HepG2 (cell line): Measurements from ENCODE around the gene MORN1. TPM values are rescaled to one million over a fixed set of nuclear protein-coding genes. Genes with fewer than 3 reads are reported as not detected.

ENCODE experiments used
- AKAP8 ChIP-seq: sonication (generic); formaldehyde crosslinking; IDR thresholded peaks from 2 replicates; pipeline ENCODE4 v1.5.1; 2020; ENCODE audit warnings: mild to moderate bottlenecking, missing genetic modification reagents
- BATF2 ChIP-seq: sonication (generic); formaldehyde crosslinking; IDR thresholded peaks from 2 replicates; pipeline ENCODE4 v1.8.0; 2022; ENCODE audit warnings: mild to moderate bottlenecking, missing genetic modification reagents, moderate library complexity
- DR1 ChIP-seq: sonication (generic); formaldehyde crosslinking; IDR thresholded peaks from 2 replicates; pipeline ENCODE4 v1.8.0; 2021; ENCODE audit warnings: mild to moderate bottlenecking, missing genetic modification reagents, inconsistent platforms
- HES4 ChIP-seq: sonication (generic); formaldehyde crosslinking; IDR thresholded peaks from 2 replicates; pipeline ENCODE4 v1.9.0; 2021; ENCODE audit warnings: mild to moderate bottlenecking, missing genetic modification reagents, borderline replicate concordance
- KDM5B ChIP-seq: sonication (generic); formaldehyde crosslinking; IDR thresholded peaks from 2 replicates; pipeline ENCODE4 v1.4.0; 2020; ENCODE audit warnings: missing genetic modification reagents, mild to moderate bottlenecking, borderline replicate concordance
- MAZ ChIP-seq, 2 experiments: sonication (generic) in 1 of 2; formaldehyde crosslinking in 1 of 2; IDR thresholded peaks; 2 replicates each; pipeline versions ENCODE4 v1.5.0 to v1.6.1; 2012 to 2020; ENCODE audit warnings: low read depth in 2 of 2, mild to moderate bottlenecking in 2 of 2, borderline replicate concordance in 1 of 2, improper control_type of control experiment in 1 of 2, low read length in 1 of 2, missing genetic modification reagents in 1 of 2, moderate library complexity in 1 of 2
- MLX ChIP-seq: IDR thresholded peaks from 2 replicates; pipeline ENCODE4 v1.6.1; 2016
- NCOA2 ChIP-seq: sonication (generic); formaldehyde crosslinking; IDR thresholded peaks from 2 replicates; pipeline ENCODE4 v1.8.0; 2022; ENCODE audit warnings: inconsistent platforms
- NR3C1 ChIP-seq: sonication (generic); formaldehyde crosslinking; IDR thresholded peaks from 2 replicates; pipeline ENCODE4 v1.4.0; 2020; ENCODE audit warnings: missing genetic modification reagents
- ONECUT2 ChIP-seq: sonication (generic); formaldehyde crosslinking; IDR thresholded peaks from 2 replicates; pipeline ENCODE4 v1.4.0; 2020; ENCODE audit warnings: missing genetic modification reagents
- POGZ ChIP-seq: sonication (generic); formaldehyde crosslinking; IDR thresholded peaks from 2 replicates; pipeline ENCODE4 v1.4.0; 2020; ENCODE audit warnings: mild to moderate bottlenecking, missing genetic modification reagents
- RAD21 ChIP-seq: fragments of 450-650 bp; formaldehyde crosslinking; IDR thresholded peaks from 2 replicates; pipeline ENCODE4 v1.5.0; 2020; ENCODE audit warnings: mild to moderate bottlenecking
- RARA ChIP-seq: IDR thresholded peaks from 2 replicates; pipeline ENCODE4 v1.6.1; 2016; ENCODE audit warnings: missing genetic modification reagents, missing compliant biosample characterization
- RBM39 ChIP-seq: fragments of 200-400 bp; formaldehyde crosslinking; IDR thresholded peaks from one replicate; pipeline ENCODE4 v1.6.1; 2018; ENCODE audit warnings: antibody characterized with exemption, mild to moderate bottlenecking, low read depth, low read length; ENCODE audit not compliant: poor library complexity, severe bottlenecking
- SATB2 ChIP-seq: sonication (generic); formaldehyde crosslinking; IDR thresholded peaks from 2 replicates; pipeline ENCODE4 v1.5.0; 2020; ENCODE audit warnings: missing genetic modification reagents
- SIN3A ChIP-seq: IDR thresholded peaks from 2 replicates; pipeline ENCODE4 v1.6.1; 2011; ENCODE audit warnings: low read depth, mild to moderate bottlenecking, control low read depth, low read length, borderline replicate concordance
- SOX13 ChIP-seq, 3 experiments: fragments of 450-650 bp in 1 of 3; sonication (generic) in 1 of 3; formaldehyde crosslinking in 1 of 3; IDR thresholded peaks in 2 of 3; conservative IDR thresholded peaks in 1 of 3; 2 replicates each; pipeline versions ENCODE4 v1.5.0 to v1.6.1; 2016 to 2020; ENCODE audit warnings: antibody characterized with exemption in 1 of 3, mild to moderate bottlenecking in 1 of 3, missing compliant biosample characterization in 1 of 3, missing genetic modification reagents in 1 of 3, moderate library complexity in 1 of 3
- ZIK1 ChIP-seq: sonication (generic); formaldehyde crosslinking; IDR thresholded peaks from 2 replicates; pipeline ENCODE4 v1.5.0; 2020; ENCODE audit warnings: mild to moderate bottlenecking, low read depth, missing genetic modification reagents, borderline replicate concordance
- ZNF232 ChIP-seq: sonication (generic); formaldehyde crosslinking; IDR thresholded peaks from 2 replicates; pipeline ENCODE4 v1.4.0; 2020; ENCODE audit warnings: missing genetic modification reagents, borderline replicate concordance
- ZNF253 ChIP-seq: sonication (generic); formaldehyde crosslinking; IDR thresholded peaks from 2 replicates; pipeline ENCODE4 v1.8.0; 2022; ENCODE audit warnings: mild to moderate bottlenecking, missing genetic modification reagents, borderline replicate concordance
- ZNF614 ChIP-seq: IDR thresholded peaks from 2 replicates; pipeline ENCODE4 v1.6.1; 2018; ENCODE audit warnings: missing biosample characterization, missing genetic modification reagents, inconsistent platforms, borderline replicate concordance
- ZNF687 ChIP-seq: sonication (generic); formaldehyde crosslinking; IDR thresholded peaks from 2 replicates; pipeline ENCODE4 v1.5.1; 2020; ENCODE audit warnings: mild to moderate bottlenecking, missing genetic modification reagents, moderate library complexity
- ZNF772 ChIP-seq: sonication (generic); formaldehyde crosslinking; IDR thresholded peaks from 2 replicates; pipeline ENCODE4 v1.5.0; 2020; ENCODE audit warnings: mild to moderate bottlenecking, missing genetic modification reagents
- polyA plus RNA-seq, 8 experiments: library from polyadenylated mRNA; depleted of rRNA in 3 of 8; stranded (reverse) in 7 of 8; unstranded in 1 of 8; fragments of >200 nt; fragmentation: Illumina TruSeq in 4 of 8; extraction: Trizol in 4 of 8; gene quantifications; 2 replicates each; pipeline versions ENCODE4 v1.2.1 to v1.2.3, GENCODE V29; 2011 to 2016; ENCODE audit warnings: low read depth in 4 of 8, missing spikeins in 1 of 8, mixed read lengths in 1 of 8; ENCODE audit not compliant: insufficient read depth in 1 of 8
- total RNA-seq, 5 experiments: library from RNA; depleted of rRNA; stranded (reverse); fragments of >200 nt; fragmentation: Illumina TruSeq; extraction: Trizol; gene quantifications; 2 replicates each; pipeline ENCODE4 v1.2.3, GENCODE V29; 2016; ENCODE audit warnings: low read depth in 1 of 5

Gene MORN1
- total and polyA plus RNA-seq, 2 of the 13 experiments (the other 11 are each of a cell fraction or from before 2014, with no cell fraction given): 3.1 to 6.5 TPM

- TF ChIP-seq ZNF687 (CRISPR knock-in tag) (peak; percentile 88), ZNF253 (0 out of 2 replicates have a peak, but pooled peaks have one; percentile 58), SOX13 (IDR thresholded peaks at IDR 0.05) (no peak), SOX13 (CRISPR knock-in tag; conservative IDR thresholded peaks at IDR 0.05 in 1 of 2, IDR thresholded peaks at IDR 0.05 in 1 of 2) (0 out of 4 replicates have a peak, but pooled peaks of 1 of the 2 experiments have one; percentile 26), ZNF772 (CRISPR knock-in tag) (no peak), ZNF232 (CRISPR knock-in tag) (peak; percentile 22; the same call in 1 of the 2 replicates), ZIK1 (CRISPR knock-in tag) (0 out of 2 replicates have a peak, but pooled peaks have one; percentile 33), BATF2 (CRISPR knock-in tag) (no peak), HES4 (no peak), RARA (0 out of 2 replicates have a peak, but pooled peaks have one; percentile 16), MAZ (IDR thresholded peaks at IDR 0.05; ENCODE audit: borderline replicate concordance, low read depth, low read length) (0 out of 2 replicates have a peak, but pooled peaks have one; percentile 23), MAZ (CRISPR knock-in tag; IDR thresholded peaks at IDR 0.05; ENCODE audit: low read depth) (no peak), NR3C1 (no peak), AKAP8 (peak; percentile 87; the same call in 1 of the 2 replicates), RBM39 (peak; percentile 57), RAD21 (CRISPR knock-in tag) (0 out of 2 replicates have a peak, but pooled peaks have one; percentile 29), SATB2 (CRISPR knock-in tag) (no peak), NCOA2 (CRISPR knock-in tag) (0 out of 2 replicates have a peak, but pooled peaks have one; percentile 12), MLX (CRISPR knock-in tag) (no peak), DR1 (CRISPR knock-in tag) (no peak), ZNF614 (CRISPR knock-in tag) (no peak), KDM5B (CRISPR knock-in tag) (peak; percentile 49; the same call in 1 of the 2 replicates), SIN3A (peak; percentile 61; the same call in 1 of the 2 replicates), ONECUT2 (CRISPR knock-in tag) (no peak), POGZ (CRISPR knock-in tag) (no peak)
Observed at GRCh38 chr1:2311184-2312032, 79.9 kb downstream of the MORN1 start (continued).
